GM12878 (cell line): ENCODE results near the gene FHOD3.

ENCODE experiments used
- CTCF ChIP-seq, 3 experiments: IDR thresholded peaks in 2 of 3; conservative IDR thresholded peaks in 1 of 3; 2 replicates each; pipeline ENCODE4 v1.5.1; 2011; ENCODE audit warnings: low read depth in 3 of 3, low read length in 3 of 3, mild to moderate bottlenecking in 3 of 3, control low read depth in 2 of 3, moderate library complexity in 2 of 3, inconsistent platforms in 1 of 3, mixed read lengths in 1 of 3; ENCODE audit not compliant: control insufficient read depth in 2 of 3, insufficient read depth in 1 of 3; ENCODE audit errors: extremely low read depth in 1 of 3
- POLR2A ChIP-seq: IDR thresholded peaks from 2 replicates; pipeline ENCODE4 v1.6.1; 2011; ENCODE audit warnings: low read depth, mild to moderate bottlenecking, low read length
- RUNX3 ChIP-seq: IDR thresholded peaks from 2 replicates; pipeline ENCODE4 v1.6.1; 2012; ENCODE audit warnings: low read length, inconsistent platforms
- SUZ12 ChIP-seq: fragments of 200-600 bp; sonication (generic); IDR thresholded peaks from one replicate; pipeline ENCODE4 v1.6.1; 2018; ENCODE audit warnings: antibody characterized with exemption, mild to moderate bottlenecking; ENCODE audit not compliant: unreplicated experiment
- TAF1 ChIP-seq: IDR thresholded peaks from 2 replicates; pipeline ENCODE4 v1.6.1; 2011; ENCODE audit warnings: mild to moderate bottlenecking, low read depth, low read length, borderline replicate concordance
- ZNF274 ChIP-seq: IDR thresholded peaks from one replicate; pipeline ENCODE4 v1.8.0; 2011; ENCODE audit not compliant: insufficient read length, insufficient read depth
- TF ChIP-seq, protein P1 (sequence below): IDR thresholded peaks from 2 replicates; pipeline ENCODE4 v1.6.1; 2011; ENCODE audit warnings: low read depth, mild to moderate bottlenecking, low read length, moderate library complexity, borderline replicate concordance; ENCODE audit errors: extremely low read depth
- TF ChIP-seq, protein P2 (sequence below): fragments of 450-650 bp; IDR thresholded peaks from 2 replicates; pipeline ENCODE4 v1.6.1; 2016; ENCODE audit warnings: mild to moderate bottlenecking, moderate library complexity, borderline replicate concordance

GRCh38 chr18:36692371-36692770, 394.9 kb downstream of the FHOD3 start:
- TF ChIP-seq CTCF (IDR thresholded peaks at IDR 0.05 in 2 of 3, conservative IDR thresholded peaks at IDR 0.05 in 1 of 3; ENCODE audit: control insufficient read depth in 2 of 3, extremely low read depth in 1 of 3, insufficient read depth in 1 of 3, low read depth in 3 of 3, low read length in 3 of 3) (no peak), POLR2A (no peak), ZNF274 (no peak), SUZ12 (no peak), RUNX3 (no peak), TAF1 (no peak)
- TF ChIP-seq, protein P1, sequence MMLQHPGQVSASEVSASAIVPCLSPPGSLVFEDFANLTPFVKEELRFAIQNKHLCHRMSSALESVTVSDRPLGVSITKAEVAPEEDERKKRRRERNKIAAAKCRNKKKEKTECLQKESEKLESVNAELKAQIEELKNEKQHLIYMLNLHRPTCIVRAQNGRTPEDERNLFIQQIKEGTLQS, result no peak
- TF ChIP-seq, protein P2, sequence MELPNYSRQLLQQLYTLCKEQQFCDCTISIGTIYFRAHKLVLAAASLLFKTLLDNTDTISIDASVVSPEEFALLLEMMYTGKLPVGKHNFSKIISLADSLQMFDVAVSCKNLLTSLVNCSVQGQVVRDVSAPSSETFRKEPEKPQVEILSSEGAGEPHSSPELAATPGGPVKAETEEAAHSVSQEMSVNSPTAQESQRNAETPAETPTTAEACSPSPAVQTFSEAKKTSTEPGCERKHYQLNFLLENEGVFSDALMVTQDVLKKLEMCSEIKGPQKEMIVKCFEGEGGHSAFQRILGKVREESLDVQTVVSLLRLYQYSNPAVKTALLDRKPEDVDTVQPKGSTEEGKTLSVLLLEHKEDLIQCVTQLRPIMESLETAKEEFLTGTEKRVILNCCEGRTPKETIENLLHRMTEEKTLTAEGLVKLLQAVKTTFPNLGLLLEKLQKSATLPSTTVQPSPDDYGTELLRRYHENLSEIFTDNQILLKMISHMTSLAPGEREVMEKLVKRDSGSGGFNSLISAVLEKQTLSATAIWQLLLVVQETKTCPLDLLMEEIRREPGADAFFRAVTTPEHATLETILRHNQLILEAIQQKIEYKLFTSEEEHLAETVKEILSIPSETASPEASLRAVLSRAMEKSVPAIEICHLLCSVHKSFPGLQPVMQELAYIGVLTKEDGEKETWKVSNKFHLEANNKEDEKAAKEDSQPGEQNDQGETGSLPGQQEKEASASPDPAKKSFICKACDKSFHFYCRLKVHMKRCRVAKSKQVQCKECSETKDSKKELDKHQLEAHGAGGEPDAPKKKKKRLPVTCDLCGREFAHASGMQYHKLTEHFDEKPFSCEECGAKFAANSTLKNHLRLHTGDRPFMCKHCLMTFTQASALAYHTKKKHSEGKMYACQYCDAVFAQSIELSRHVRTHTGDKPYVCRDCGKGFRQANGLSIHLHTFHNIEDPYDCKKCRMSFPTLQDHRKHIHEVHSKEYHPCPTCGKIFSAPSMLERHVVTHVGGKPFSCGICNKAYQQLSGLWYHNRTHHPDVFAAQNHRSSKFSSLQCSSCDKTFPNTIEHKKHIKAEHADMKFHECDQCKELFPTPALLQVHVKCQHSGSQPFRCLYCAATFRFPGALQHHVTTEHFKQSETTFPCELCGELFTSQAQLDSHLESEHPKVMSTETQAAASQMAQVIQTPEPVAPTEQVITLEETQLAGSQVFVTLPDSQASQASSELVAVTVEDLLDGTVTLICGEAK, result no peak
